GM19372 (cell line): ENCODE results near the gene LRRIQ1.
"Not testable (repeated sequence)": the region's sequence is repeated elsewhere in the genome, so short reads cannot be mapped to it uniquely, and the experiment has no call there.

Experiments
- ATAC-seq: cut with Tn5 transposase; IDR thresholded peaks from one replicate; pipeline ENCODE4 v1.9.1; 2021; ENCODE audit warnings: mild to moderate bottlenecking, low read depth, moderate library complexity; ENCODE audit not compliant: unreplicated experiment

LRRIQ1 gene

GRCh38 chr12:85186236-85186635 is 150.1 kb downstream of the LRRIQ1 start:
- no peak for ATAC-seq

GRCh38 chr12:85188619-85189018 is 152.5 kb downstream of the LRRIQ1 start:
- no peak for ATAC-seq

- no peak for ATAC-seq
Measured at GRCh38 chr12:85190728-85191127, 154.6 kb downstream of the LRRIQ1 start.

GRCh38 chr12:85203809-85204208 is 167.7 kb downstream of the LRRIQ1 start:
- not testable (repeated sequence) for ATAC-seq

- no peak for ATAC-seq
Measured at GRCh38 chr12:85206543-85206942, 170.4 kb downstream of the LRRIQ1 start.

GRCh38 chr12:85224339-85224738 is 188.2 kb downstream of the LRRIQ1 start:
- ATAC-seq: not testable (repeated sequence)

- no peak for ATAC-seq
Measured at GRCh38 chr12:85225501-85225900, 189.3 kb downstream of the LRRIQ1 start.

GRCh38 chr12:85237327-85237726 is 201.2 kb downstream of the LRRIQ1 start:
- ATAC-seq: no peak

- ATAC-seq: no peak
Measured at GRCh38 chr12:85244561-85244960, 208.4 kb downstream of the LRRIQ1 start.

- no peak for ATAC-seq
Measured at GRCh38 chr12:85253853-85254252, 217.7 kb downstream of the LRRIQ1 start.

GRCh38 chr12:85257671-85258070 is 221.5 kb downstream of the LRRIQ1 start:
- ATAC-seq: no peak

GRCh38 chr12:85260447-85260846 is 224.3 kb downstream of the LRRIQ1 start:
- no peak for ATAC-seq

- no peak for ATAC-seq
Measured at GRCh38 chr12:85260896-85261295, 224.7 kb downstream of the LRRIQ1 start.

- ATAC-seq: no peak
Measured at GRCh38 chr12:85266356-85266755, 230.2 kb downstream of the LRRIQ1 start.

- ATAC-seq: peak; percentile 76
Measured at GRCh38 chr12:85273381-85274314, 237.5 kb downstream of the LRRIQ1 start.

GRCh38 chr12:85274315-85274651 is 238.1 kb downstream of the LRRIQ1 start:
- ATAC-seq: no peak

- ATAC-seq: no peak
Measured at GRCh38 chr12:85275374-85275773, 239.2 kb downstream of the LRRIQ1 start.

GRCh38 chr12:85277191-85277590 is 241.0 kb downstream of the LRRIQ1 start:
- no peak for ATAC-seq

GRCh38 chr12:85277900-85278597 is 241.9 kb downstream of the LRRIQ1 start:
- no peak for ATAC-seq

- ATAC-seq: no peak
Measured at GRCh38 chr12:85278598-85279448, 242.7 kb downstream of the LRRIQ1 start.
